ENCODE data around the gene NMNAT2. TPM values are rescaled to one million over a fixed set of nuclear protein-coding genes. Genes with fewer than 3 reads are reported as not detected.

NMNAT2 gene
- total and polyA plus RNA-seq, 2 of the 4 experiments (the other 2 are of a cell fraction): 0.36 to 2.4 TPM

DNA sequence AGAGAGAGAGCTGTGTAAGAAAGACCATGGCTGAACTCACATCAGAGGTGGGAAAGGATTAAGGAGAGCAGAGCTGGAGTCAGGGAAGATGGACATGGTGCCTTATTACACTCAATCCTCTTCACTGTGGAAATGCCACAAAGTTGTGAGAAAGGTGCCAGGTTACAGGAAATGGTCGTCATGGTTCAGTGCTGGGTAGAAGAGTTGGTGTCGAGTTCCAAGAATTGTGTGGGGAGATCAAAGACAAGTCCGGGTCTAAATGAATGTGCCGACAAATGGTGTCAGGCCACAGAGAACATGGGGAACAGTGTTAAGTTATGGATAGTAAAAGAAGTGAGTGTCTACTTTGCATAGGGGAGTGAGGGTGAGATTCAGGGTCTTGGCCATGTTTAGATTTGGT is 191.2 kb downstream of the NMNAT2 start:
- H2AFZ ChIP-seq (replicated peaks; ENCODE audit: low read length, poor library complexity): no peak overlapping the region
- H3K36me3 ChIP-seq (ENCODE audit: control insufficient read depth, insufficient read depth, low read length): no peaks in the 10 kb centered on the region
- no peak overlapping the region for H2BK20ac ChIP-seq (ENCODE audit: low read depth, low read length)
- H4K20me1 ChIP-seq (ENCODE audit: insufficient read depth, low read length): no peaks in the 10 kb centered on the region
- dilution Hi-C loops (cut with HindIII; ENCODE audit: low sequenced_read_pairs, unreplicated experiment): no loop called here
- H3K4me1 ChIP-seq (ENCODE audit: control insufficient read depth, insufficient read depth, low read length): peaks cover 2% of the 10 kb centered on the region; the same call in 1 of the 2 replicates
- intact Hi-C loops (cut with micrococcal nuclease): no loop called here
- H2AK9ac ChIP-seq (replicated peaks; ENCODE audit: low read depth, low read length, poor library complexity): no peak overlapping the region
- no peak overlapping the region for H3K4me2 ChIP-seq (ENCODE audit: low read depth, low read length)
- 50% methylated on average over 4 of the region's 4 CpGs; no CpG with 5 or more reads in 1 of the 2 experiments for WGBS, 2 experiments (ENCODE audit: extremely low coverage in 2 of 2, insufficient read length in 1 of 2)
- H2BK120ac ChIP-seq (ENCODE audit: low read depth, low read length): no peak overlapping the region
- no peak overlapping the region for H4K8ac ChIP-seq (ENCODE audit: low read depth in 2 of 2, low read length in 2 of 2)
- no peak overlapping the region for H3K4me3 ChIP-seq (ENCODE audit: insufficient read depth, low read depth, low read length)
- no peak overlapping the region for H3K27ac ChIP-seq (ENCODE audit: insufficient read depth, low read length)
- no peak overlapping the region for H3K14ac ChIP-seq (replicated peaks; ENCODE audit: low read depth, low read length)
- in situ Hi-C loops (cut with MboI; ENCODE audit: low sequenced_read_pairs): loop anchor here (25.0 kb wide), 1 partner anchor 265 kb away; the partner anchor contains the start of gene SHCBP1L
- POLR2A ChIA-PET (ENCODE audit: unreplicated experiment): interaction anchor here (0.6 kb wide), 1 partner anchor 12 kb away, joined by 3 read pairs; no protein-coding TSS in a partner anchor
- 0 out of 3 replicates have a peak overlapping the region, but pooled peaks have one; percentile 0 for H2BK15ac ChIP-seq (ENCODE audit: low read depth, low read length)
- H3K4ac ChIP-seq (ENCODE audit: low read depth, low read length): no peak overlapping the region
- no peak for DNase-seq
- no peak overlapping the region for H2BK5ac ChIP-seq (ENCODE audit: low read depth, low read length, poor library complexity, severe bottlenecking)
- no peak overlapping the region for H3K56ac ChIP-seq (ENCODE audit: extremely low read depth, insufficient read depth, low read length)
- H3K27me3 ChIP-seq (ENCODE audit: control insufficient read depth, insufficient read depth, low read length): no peaks in the 10 kb centered on the region
- H3K23ac ChIP-seq (ENCODE audit: low read depth, low read length): no peak overlapping the region
- no peaks in the 10 kb centered on the region for H3K79me1 ChIP-seq (ENCODE audit: low read depth in 1 of 2, low read length in 2 of 2)
- TF ChIP-seq BHLHE40 (IDR thresholded peaks at IDR 0.05; ENCODE audit: low read depth, low read length) (no peak), MAZ (IDR thresholded peaks at IDR 0.05; ENCODE audit: borderline replicate concordance, low read depth, low read length) (no peak), CEBPB (IDR thresholded peaks at IDR 0.05; ENCODE audit: low read depth, low read length) (no peak), MAFK (IDR thresholded peaks at IDR 0.05; ENCODE audit: low read depth, low read length) (no peak), CHD1 (IDR thresholded peaks at IDR 0.05; ENCODE audit: low read depth, low read length) (no peak), RAD21 (IDR thresholded peaks at IDR 0.05; ENCODE audit: low read length) (no peak), RCOR1 (IDR thresholded peaks at IDR 0.05; ENCODE audit: insufficient replicate concordance, low read length) (no peak), MXI1 (IDR thresholded peaks at IDR 0.05; ENCODE audit: borderline replicate concordance, low read depth, low read length) (no peak), RFX5 (IDR thresholded peaks at IDR 0.05; ENCODE audit: low read depth, low read length) (no peak)
- TF ChIP-seq, protein P1, sequence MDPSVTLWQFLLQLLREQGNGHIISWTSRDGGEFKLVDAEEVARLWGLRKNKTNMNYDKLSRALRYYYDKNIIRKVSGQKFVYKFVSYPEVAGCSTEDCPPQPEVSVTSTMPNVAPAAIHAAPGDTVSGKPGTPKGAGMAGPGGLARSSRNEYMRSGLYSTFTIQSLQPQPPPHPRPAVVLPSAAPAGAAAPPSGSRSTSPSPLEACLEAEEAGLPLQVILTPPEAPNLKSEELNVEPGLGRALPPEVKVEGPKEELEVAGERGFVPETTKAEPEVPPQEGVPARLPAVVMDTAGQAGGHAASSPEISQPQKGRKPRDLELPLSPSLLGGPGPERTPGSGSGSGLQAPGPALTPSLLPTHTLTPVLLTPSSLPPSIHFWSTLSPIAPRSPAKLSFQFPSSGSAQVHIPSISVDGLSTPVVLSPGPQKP (IDR thresholded peaks at IDR 0.05; ENCODE audit: borderline replicate concordance, low read depth, low read length): no peak
- TF ChIP-seq, protein P2, sequence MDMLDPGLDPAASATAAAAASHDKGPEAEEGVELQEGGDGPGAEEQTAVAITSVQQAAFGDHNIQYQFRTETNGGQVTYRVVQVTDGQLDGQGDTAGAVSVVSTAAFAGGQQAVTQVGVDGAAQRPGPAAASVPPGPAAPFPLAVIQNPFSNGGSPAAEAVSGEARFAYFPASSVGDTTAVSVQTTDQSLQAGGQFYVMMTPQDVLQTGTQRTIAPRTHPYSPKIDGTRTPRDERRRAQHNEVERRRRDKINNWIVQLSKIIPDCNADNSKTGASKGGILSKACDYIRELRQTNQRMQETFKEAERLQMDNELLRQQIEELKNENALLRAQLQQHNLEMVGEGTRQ (IDR thresholded peaks at IDR 0.05; ENCODE audit: low read depth, low read length): no peak
- TF ChIP-seq, protein P3, sequence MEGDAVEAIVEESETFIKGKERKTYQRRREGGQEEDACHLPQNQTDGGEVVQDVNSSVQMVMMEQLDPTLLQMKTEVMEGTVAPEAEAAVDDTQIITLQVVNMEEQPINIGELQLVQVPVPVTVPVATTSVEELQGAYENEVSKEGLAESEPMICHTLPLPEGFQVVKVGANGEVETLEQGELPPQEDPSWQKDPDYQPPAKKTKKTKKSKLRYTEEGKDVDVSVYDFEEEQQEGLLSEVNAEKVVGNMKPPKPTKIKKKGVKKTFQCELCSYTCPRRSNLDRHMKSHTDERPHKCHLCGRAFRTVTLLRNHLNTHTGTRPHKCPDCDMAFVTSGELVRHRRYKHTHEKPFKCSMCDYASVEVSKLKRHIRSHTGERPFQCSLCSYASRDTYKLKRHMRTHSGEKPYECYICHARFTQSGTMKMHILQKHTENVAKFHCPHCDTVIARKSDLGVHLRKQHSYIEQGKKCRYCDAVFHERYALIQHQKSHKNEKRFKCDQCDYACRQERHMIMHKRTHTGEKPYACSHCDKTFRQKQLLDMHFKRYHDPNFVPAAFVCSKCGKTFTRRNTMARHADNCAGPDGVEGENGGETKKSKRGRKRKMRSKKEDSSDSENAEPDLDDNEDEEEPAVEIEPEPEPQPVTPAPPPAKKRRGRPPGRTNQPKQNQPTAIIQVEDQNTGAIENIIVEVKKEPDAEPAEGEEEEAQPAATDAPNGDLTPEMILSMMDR (conservative IDR thresholded peaks at IDR 0.05; ENCODE audit: low read depth, low read length): no peak
- H2AK5ac ChIP-seq (ENCODE audit: low read depth, low read length): peak overlapping the region; percentile 21; the same call in 1 of the 2 replicates
- no peak for ATAC-seq (ENCODE audit: low read depth)
- no peaks in the 10 kb centered on the region for H3K9me3 ChIP-seq (ENCODE audit: control insufficient read depth, insufficient read depth, low read length)
- H3K9me1 ChIP-seq (ENCODE audit: insufficient read depth, low read length): peaks cover 2% of the 10 kb centered on the region; the same call in 1 of the 2 replicates
- H3K18ac ChIP-seq (ENCODE audit: low read depth, low read length): no peak overlapping the region
- BruUV-seq (replicated peaks): no TSS peak
- no peak overlapping the region for H4K91ac ChIP-seq (ENCODE audit: insufficient read depth, low read depth, low read length)
- CTCF ChIA-PET: interaction anchor here (1.4 kb wide), 2 partner anchors 9 to 18 kb away, joined by 5 to 6 read pairs; no protein-coding TSS in a partner anchor
- no peak overlapping the region for H3K9ac ChIP-seq (ENCODE audit: low read depth, low read length)
- no peak overlapping the region for H4K5ac ChIP-seq (ENCODE audit: low read depth, low read length)

Data from IMR-90 (cell line).